Measurements from ENCODE around the gene PLXNA2.

The PLXNA2 gene

DNA sequence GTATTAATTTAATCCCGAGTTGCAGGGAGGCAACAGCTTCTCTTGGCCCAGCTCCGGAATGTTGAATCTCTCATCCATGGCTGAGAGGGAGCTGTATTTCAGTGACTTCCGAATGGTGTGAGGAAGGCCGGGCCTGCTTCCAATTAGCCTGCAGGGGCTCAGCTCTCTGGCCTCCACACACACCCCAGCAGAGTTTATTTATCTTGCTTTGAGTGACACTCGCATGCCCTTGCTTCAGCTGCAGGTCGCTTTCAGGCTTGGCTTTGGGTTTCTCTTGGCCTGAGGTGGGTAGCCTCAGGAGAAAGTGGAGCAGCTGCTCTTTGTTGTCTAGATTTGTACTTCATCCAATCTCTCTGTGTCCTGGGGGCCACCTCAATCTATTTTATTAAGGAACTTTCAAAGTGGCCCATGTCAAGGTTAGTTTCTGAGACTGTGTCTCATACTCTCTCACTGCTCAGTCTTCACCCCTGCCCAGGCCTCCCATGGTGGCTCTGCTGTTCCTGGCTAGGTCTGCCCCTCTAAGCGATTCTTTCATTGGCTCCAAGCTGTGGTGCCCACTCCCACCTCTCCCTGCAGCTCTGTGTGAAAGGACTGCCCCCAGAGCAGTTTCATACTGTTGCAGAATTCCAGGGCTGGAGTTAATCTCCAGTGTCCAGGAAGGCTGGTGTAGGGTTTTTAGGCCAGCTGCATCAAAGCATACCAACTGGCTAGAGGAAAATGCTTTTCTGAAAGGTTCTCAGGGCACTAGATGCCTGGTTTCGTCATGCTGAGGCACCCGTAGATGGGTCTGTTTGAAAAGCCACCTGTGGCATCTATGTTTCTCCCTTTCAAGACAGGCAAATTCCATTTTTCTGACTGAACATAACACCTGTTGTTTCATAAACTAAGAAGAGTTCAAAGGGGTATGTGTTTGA, 153.5 kb downstream of the PLXNA2 start:
- no peak for DNase-seq (ENCODE audit: low spot score)

DNA sequence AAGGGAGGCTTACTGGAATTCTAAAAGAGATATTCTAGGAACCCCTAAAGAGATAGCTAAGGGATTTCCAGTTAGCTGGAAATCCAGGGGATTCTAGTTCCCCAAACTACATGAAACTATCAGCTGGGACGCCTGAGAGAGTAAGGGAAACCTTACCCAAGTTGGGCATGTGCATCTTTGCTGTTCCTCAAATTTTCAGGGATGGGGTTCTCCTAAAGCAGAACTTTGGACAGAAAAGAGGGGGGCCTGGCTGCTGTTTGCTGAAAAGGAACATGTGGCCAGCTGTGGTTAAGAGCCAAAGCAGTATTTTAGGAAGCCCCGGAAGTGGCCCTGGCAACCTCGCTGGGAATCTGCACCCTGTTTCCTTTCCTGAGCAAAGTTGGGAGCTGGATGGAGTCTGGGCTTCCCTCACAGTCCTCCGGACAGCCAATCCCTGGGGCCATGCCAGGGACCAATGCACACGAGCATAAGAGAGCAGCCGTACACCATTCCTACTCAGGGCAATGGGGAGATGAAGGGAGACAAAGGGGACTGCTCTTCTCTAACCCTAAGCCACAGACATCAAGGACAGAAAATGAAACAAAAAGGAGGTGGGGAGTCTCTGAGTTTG, 154.3 kb downstream of the PLXNA2 start:
- DNase-seq (ENCODE audit: low spot score): no peak

DNA sequence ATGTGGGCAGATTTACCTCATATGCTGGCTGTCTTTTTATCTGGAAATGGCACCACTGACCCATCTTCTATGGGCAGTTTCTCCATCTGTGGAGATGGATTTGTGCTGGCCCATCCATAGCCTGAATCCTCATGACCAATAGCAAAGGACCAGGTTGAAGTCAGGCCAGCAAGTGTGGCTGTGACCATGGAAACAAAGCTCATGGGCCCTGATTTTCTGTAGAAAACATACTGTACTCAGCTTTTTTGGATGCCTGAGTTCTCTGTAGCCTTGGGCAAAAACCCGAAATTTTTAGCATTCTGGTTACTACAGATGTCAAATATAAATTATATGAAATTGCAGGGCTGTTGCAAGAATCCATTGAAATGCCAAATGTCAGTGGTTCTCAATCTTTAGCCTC, 155.0 kb downstream of the PLXNA2 start:
- DNase-seq (ENCODE audit: low spot score): no peak

DNA sequence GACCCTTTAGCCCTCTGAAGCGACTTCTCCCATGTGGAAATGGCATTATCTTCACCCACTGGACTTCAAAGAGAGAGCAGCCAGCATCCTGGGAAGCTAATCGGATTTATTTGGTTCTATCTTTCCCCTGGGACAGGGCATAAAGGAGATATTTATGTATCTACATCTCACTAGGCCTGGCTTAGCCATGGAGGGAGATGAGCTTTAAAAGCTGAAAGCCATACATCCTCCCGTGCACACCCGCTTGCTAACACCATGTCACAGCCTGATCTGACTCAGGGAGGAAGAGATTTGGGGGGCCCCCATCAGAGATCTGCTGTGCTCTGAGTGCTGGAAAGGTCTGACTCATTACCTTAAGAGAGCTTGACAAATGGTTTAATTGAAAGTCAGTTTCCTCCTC, 155.9 kb downstream of the PLXNA2 start:
- DNase-seq (ENCODE audit: low spot score): no peak

DNA sequence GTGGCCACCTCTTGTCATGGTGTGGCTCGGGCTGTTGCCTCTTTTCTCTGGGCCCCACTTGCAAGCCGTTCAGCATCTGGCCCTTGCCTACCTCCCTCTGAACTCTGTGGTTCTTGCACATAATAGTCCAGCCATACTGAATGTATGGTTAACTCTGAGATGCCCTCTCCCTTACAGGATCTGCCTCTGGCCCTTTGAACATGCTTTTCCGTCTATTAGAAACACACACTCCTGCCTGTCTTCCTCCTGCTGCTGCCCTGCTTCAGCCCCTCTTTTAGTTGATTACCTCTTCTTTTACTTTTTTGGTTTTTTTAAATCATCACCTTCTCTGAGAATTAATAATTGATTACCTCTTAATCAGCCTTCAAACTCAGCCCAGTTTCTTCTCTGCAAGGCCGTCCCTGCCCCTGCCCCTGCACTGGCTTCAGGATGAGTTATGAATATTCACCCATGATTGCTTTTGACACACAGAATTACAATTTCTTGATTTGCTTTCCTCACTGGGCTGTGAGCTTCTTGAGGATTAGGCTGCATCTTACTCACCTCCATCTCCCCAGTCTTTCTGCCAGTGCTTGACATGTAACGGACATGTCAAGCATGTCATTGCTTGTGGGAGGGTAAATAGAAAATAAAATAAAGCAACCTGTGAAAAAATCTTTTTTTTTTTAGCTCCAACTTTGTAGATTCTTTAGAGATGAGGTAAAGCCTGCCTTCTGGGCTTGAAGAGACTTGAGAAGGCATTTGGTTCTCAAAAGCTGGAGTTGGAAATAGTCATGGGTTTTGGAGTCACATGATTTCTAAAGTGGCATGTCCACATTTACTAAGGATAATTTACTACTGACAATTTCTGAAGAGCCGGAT, 158.3 kb downstream of the PLXNA2 start:
- DNase-seq (ENCODE audit: low spot score): no peak

DNA sequence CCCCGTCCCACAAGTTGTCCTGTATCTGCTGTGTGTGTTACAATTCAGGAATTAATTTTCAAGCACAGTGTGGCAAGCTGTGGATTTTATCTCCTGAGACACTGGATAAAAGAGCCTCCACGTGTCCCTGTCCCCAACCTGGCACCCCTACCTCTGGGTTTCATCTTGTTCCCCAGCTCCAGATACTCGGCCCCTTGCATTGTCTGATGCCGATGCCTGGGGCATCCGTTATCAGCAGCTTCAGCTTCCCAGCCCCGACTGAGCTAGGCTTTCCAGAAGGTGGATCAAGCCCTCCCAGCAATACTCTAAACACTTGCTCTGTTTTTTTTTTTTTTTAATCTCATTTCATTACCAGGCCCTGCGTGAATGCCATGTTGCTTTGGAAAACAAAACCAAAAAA, 159.4 kb downstream of the PLXNA2 start:
- no peak for DNase-seq (ENCODE audit: low spot score)

DNA sequence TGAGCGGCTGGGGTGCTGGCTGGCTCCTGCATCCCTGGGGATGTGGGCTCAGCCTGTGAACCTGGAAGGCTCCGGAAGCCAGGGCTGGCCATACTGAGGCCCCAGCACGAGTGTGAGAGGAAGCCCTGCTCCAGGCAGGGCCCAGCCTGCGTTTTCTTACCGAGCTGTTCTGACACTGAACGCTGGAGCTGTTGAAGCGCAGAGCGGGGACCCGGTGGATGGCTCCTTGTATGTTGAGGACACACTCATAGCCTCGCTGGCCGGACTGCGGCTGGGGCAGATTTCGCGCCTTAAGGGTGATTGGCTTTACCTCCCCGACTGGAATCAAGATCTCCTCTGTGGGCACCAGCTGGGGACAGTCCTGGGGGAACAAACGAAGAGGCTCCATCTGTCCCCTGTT, 160.0 kb downstream of the PLXNA2 start:
- no peak for DNase-seq (ENCODE audit: low spot score)

DNA sequence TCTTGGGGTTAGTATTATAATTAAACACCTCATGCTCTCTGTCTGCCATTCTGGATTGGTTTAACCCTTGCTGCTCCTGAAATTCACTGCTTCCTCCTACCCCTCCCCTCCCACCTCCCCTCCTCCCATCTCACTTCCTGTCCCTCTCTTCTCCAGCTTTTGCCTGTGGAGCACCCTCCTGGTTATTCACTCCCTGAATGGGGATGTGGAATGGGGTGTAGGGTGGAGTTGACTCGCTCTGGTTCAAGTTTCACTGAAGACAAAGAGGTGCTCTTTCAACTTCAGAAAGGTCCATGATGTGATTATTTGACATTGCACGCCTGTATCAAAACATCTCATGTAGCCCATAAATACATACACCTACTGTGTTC, 160.5 kb downstream of the PLXNA2 start:
- DNase-seq (ENCODE audit: low spot score): no peak

DNA sequence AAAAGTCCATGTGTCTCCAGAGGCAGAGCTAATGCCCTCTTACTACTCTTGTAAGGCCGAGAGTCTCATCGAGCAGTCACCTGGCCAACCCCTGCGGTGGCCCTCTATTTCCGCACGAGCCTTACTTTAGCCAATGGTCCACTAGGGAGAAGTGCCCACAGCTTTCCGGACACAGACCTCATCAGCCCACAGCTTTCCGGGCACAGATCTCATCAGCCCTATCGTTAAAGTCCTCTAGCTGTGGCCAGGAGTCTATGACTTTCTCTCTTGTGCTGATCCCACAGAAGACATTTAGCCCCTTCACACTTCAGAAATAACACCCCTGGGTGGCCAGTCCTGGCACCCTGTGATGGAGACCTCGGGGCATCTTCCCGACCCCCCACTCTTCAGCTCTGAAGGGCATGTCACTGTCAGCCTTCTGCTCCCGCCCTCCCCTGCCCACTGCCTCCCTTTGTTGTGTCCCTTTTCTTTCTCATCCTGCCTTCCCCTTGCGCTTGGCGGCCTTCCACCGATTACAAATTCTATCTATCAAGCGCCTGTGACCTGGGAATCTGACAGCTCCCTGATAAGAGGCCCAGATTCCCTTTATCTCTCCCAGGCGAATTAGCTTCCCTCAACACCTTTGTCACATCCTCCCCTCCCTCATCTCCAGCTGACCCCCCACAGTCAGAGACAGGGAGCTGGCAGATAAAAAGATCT, 161.0 kb downstream of the PLXNA2 start:
- DNase-seq (ENCODE audit: low spot score): no peak

DNA sequence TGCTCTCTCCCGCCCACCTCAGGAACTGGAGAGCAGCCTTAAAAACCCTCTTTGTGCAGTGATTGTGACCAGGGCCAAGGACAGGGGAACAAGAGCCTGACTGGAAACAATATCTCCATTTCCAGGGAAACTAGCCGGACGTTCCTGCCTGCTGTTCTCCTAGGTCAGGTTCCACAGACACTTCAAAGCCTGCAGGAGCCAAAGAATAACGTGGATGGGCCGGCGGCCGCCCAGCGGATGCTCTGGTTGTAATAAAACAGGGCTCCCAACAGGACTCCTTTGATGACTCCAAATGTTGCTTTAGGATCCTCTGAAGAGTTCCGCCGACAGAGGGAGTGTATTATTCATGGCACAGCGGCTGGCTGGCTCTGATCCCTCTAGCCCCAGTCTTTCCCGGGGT, 162.2 kb downstream of the PLXNA2 start:
- no peak for DNase-seq (ENCODE audit: low spot score)

DNA sequence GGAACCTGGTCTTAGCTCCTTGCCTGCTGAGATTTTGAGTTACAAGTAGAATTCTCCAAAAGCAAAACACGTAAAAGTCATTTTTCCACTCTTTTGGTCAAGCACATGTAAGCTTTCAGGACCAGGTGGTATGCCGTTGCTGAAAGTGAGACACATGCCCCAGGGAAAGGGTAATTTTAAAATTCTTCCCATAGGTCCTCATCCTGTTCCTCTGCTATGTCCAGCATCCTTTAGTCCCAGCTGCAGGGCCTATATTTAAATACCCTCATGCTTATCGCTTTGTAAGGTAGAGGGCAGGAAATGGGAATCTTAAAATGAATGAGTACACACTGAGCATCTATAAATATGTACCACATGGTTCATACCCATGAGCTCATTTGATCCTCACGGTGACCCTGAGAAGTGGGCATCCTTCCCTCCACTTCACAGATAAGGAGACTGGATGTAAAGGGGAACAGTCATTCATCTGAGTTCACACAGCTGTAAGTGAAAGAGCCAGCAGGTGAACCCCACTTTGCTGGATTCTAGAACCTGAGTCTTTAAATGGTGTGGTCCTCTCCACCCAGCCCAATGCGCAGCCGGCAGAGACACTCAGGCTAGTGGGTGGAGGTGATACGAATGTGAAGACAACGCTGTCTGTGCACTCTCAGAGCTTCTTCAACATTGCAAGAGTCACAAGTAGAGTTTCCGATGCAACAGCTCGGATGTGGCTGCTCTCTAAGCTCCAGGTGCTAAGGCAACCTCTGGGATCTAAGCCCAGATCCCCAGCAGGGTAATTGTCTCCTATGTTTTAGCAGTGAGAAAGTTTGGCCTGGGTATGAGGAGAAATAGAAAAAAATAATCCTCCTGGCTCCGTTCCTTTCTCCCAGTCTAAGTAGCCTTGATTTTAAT, 163.5 kb downstream of the PLXNA2 start:
- no peak for DNase-seq (ENCODE audit: low spot score)

DNA sequence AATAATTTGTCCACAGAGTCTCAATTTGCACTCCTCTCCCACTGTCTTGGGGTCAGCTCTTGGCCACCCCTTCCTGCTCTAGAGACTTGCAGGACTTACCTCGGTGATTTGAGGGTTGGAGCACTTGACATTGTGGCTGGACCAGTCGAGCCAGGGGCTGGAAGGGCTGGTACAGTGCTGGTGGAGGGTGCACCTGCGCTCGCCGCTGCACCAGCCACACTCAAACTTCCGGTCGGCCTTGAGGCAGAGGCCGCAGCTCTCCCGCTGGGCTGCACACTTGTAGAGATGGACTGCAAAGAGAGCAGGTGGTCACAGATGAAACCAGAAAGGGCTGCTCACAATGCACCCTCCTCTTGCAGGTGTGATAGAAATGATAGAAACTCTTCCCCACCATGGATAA, 165.0 kb downstream of the PLXNA2 start:
- DNase-seq (ENCODE audit: low spot score): no peak

DNA sequence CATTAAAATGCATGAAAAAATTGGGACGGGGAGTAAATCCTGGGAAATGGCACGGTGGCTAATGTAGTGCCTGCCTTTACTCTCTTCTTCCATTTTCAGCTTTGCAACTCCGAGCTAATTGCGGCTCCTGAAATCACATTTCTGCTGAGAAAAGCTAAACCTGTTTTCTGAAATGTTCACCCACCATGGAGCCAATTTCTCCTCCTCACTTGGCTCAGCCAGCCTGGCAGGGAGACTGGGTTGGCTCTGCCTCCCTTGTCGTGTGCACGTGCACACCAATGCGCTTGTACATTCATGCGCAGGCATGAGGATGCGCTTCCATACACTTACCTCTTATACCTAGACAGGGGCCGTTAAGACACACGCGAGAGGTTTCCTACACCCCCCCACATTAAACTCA, 165.4 kb downstream of the PLXNA2 start:
- DNase-seq (ENCODE audit: low spot score): no peak

DNA sequence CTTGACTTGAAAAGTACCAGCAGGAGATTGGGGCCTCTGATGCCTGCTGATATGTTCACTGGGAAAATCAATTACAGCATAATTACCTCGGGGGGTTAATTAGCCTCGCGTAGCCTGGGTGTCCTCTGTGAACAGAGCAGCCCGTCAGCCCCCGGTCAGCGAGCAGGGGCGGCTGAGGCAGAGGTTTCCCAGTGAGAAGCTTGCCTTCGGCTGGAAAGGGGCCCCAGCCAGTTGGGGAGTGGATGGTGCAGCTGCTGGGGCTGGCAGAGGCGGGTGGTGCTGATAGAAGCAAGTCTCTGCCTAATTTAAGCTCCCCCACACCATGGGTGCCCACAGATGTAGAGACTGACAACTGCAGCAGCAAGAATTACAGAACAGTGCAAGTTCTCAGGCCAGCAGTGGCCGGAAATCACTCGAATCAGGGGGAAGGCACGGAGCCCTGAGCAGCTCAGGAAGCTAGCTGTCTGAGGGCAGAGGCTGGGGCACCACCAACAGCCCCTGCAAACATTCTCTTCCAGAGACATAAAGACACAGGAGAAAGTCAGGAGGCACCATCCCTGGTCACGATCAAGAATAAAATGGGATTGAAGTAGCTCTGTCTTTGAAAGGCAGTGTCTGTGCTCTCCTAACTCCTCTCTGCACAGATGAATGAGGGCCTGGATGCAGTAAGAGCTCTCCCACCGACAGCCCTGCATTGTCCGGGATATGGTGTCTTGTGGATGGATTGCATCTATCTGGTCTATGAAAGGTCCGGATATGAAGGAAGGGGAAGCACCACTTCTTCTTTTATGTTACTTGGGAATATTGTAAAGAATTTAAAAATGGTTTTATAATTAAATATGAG, 166.7 kb downstream of the PLXNA2 start:
- no peak for DNase-seq (ENCODE audit: low spot score)

DNA sequence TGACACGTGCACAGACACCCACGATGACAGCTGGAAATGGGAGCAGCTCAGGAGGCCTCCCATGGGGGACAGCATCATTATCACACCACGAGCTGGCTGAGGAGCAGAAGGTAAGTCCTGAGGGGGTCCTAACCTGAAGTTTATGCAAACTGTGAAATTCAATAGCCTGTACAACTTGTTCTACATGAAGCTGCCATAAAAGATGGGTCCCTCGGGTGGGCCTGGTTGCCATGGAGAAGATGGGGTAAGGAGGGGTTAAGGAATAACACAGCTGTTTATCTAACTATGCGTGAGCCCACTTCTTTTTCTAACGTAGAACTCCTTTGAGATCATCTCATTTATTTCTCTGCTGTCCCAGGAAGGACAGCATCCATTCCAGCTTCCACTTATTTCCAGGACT, 169.8 kb downstream of the PLXNA2 start:
- DNase-seq (ENCODE audit: low spot score): no peak

DNA sequence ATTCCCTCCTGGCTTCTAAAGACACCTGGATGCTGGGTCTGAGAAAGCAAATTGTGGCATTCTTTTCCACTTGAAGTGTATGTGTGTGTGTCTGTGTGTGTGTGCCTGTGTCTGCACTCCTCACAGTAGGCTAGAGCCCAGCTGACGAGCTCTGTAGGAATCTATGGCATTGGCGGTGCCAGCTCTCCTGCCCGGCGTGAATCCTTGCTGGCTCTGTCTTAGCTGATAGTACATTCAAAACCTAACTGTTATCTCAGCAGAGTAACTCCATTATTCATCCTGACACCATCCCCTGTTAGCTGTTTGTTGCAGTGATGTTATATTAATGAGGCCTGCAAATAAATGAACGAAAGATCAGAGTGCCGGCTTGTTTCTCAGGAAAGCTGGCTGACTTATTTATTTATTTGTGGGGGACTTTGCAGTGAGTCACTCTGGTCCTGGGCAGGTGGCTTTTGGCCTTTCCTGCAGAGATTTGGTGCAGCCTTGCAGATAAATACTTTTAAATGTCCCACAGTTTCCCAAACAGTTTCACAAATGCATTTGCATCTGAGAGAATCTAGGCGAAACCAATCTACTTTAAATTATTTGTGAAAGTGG, 172.7 kb downstream of the PLXNA2 start:
- no peak for DNase-seq (ENCODE audit: low spot score)

DNA sequence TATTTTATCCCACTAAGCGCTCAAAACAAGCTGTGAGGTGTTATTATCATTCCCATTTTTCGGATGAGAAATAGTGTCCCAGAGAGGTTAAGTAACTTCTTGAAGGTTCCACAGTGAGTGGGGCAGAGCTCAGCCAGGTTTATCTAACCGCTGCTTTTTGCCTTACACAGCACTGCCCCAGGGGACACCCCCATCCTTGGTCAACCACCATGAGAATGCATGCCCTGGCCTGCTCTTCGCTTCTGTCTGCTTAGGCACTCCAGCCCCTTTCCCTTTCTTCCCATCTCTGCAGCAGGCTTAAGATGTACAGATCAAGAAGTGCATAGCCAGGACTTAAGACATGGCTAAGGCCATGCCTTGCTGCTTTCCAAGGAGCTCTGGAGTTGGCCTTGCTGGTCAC, 174.3 kb downstream of the PLXNA2 start:
- no peak for DNase-seq (ENCODE audit: low spot score)

DNA sequence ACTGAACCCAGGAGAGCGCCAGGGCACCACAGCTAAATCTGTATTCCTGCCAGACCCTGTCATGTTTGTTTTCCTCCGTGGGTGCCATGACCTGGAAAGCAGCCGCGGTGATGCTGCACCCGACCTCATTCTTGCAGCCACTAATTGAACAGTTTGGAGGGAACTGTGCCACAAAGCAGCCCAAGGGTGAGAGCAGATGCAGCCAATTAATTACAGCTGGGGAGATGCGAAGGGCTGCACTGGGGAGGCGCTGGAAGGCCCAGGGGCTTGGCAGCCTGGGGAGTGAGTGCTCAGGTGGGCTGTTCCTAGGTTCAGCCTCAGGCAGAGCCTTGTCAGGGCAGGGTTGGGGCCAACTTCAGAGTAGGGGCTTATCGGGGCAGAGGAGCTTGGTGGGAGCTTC, 174.9 kb downstream of the PLXNA2 start:
- no peak for DNase-seq (ENCODE audit: low spot score)

DNA sequence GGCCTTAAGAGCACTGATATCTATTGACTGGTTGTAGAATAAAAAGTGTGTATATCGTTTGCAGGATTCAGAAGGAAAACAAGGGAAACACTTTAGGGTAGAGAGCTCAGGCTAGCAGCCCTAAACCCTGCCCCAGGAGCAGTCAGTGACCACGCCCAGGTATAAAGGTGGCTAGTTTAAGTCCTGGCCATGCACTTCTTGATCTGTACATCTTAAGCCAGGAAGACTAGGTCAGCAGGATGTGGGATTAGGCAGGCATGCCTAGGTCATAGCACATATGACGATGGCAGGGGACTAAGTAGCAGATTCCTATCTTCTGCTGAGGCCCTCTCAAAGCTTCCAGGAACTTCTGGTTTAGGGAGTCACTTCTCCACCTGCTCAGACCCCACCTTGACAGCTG, 175.3 kb downstream of the PLXNA2 start:
- no peak for DNase-seq (ENCODE audit: low spot score)

DNA sequence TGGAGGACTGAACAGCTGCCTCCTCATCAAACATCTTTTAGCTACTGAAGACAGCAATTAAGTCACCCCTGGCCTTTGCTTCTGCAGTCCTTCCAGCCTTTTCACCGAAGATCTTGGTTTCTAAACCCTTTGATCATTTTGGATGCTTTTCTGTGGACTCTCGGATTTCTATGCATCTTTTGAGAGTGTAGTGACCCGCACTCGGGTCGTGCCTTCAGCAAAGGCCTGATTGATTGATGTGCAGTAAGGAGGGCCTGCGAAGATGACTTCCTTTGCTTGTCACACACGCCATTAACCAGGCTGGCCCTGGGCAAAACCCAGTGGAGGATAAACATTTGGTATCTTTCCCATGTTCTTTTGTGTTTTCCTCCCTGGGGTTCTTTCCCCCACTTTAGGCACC, 175.8 kb downstream of the PLXNA2 start:
- DNase-seq (ENCODE audit: low spot score): no peak

All from COLO829 (cell line).